Raji (cell line): ENCODE measurements around the gene KIF18A.

Experiments
- POLR2A ChIP-seq: IDR thresholded peaks from 2 replicates; pipeline ENCODE4 v1.6.1; 2011; ENCODE audit warnings: low read depth, low read length, control low read depth; ENCODE audit not compliant: insufficient read depth

KIF18A gene

DNA sequence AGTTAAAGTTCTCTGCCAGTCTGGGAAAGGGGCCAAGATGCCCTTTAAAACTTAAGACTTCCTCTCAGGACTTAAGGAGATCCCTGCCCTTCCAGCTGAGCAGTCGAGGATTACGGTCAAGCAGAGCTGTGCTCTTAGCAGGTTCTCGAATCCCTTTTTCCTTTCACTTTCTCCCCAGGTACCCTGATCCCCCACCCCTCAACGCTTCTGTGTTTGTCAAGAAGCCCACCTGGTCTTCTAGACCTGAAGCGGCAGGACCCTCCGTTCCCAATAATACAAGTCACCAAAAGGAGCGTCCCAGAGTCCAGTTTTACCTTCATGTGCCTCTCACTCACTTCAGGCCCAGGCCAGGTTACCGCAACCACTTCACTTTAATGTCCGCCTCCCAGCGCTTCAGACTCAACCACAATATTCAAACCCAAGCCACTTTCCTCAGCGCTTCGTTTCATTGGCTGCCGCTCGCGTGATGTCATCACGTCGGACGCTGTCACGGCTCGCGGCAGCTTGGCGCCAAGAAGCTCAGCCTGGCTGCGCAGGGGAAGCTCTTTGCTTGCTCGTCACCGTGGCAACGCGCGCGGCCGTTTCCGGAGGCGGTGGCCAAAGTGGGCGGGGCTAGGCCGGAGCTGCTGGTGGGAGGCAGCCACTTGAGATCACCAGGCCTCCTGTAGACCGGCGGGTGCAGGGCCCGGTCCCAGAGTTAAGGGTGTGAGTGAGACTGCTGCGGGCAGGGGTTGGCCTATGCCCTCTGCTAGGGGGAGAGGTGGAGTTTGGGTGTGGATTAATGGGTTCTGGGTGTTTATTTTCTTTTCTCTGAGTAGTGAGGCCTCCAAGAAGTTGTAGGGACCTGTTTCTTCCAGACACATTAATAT is at the start of gene KIF18A, which contains the start of gene METTL15:
Gene KIF18A, minus strand, starts transcription at position 407 of the 869 bp plus-strand sequence. CDS start 10,209 bp downstream, outside the sequence.
Gene METTL15, plus strand, starts transcription at position 639 of the 869 bp plus-strand sequence. CDS start 4,947 bp downstream, outside the sequence.
- TF ChIP-seq POLR2A = peak; percentile 83

GRCh38 chr11:28153586-28153985 is 45.6 kb upstream of the KIF18A start:
- TF ChIP-seq POLR2A = no peak

DNA sequence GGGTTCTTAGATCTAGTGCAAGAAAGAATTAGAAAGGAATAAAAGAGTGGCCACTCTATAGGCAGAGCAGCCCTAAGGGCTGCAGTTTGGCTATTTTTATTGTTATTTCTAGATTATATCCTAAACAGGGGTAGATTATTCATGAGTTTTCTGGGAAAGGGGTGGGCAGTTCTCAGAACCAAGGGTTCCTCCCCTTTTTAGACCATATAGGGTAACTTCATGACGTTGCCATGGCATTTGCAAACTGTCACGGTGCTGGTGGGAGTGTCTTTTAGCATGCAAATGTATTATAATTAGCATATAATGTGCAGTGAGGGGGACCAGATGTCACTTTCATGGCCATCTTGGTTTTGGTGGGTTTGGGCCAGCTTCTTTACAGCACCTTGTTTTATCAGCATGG is 44.8 kb upstream of the KIF18A start:
- TF ChIP-seq POLR2A = no peak

GRCh38 chr11:28146123-28146751 is 38.3 kb upstream of the KIF18A start:
- TF ChIP-seq POLR2A = no peak

DNA sequence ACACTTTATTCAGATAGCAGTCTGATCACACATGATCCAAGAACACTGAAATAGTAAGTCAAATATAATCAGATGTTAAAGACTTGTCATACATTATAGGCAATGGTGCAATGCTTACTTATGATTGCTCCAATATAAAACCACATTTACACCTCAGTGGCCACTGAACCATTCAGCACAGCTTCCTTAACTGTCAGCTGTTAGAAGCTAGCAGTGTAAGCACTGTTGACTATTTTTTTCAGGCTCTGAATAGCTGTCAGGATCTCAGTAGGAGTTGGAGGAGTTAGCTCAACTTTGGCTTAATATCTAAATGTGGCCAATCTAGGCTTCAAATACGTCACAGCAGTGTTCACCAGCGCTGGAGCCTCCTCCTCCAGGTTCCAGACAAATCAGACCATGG is 36.9 kb upstream of the KIF18A start:
- TF ChIP-seq POLR2A = no peak

DNA sequence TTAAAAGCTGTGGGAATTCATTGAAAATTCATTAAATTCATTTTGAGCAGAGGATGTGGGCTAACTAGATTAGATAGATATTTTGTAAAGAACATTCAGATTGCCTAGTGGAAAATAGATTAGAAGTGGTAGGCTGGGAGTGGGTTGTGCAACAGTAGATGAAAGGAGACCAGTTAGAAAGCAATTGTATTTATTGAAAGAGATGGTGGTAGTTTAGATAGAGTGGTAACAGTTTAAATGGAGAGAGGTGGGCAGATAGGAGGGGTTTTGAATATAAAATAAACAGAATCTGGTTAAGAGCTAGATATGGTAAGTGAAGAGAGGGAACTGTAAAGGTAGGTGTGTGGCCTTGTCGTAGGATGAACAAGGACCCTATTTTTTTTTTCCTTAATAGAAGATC is 34.8 kb upstream of the KIF18A start:
- no peak for TF ChIP-seq POLR2A

- no peak for TF ChIP-seq POLR2A
These were observed 32.9 kb upstream of the KIF18A start for GRCh38 chr11:28140689-28141455.

DNA sequence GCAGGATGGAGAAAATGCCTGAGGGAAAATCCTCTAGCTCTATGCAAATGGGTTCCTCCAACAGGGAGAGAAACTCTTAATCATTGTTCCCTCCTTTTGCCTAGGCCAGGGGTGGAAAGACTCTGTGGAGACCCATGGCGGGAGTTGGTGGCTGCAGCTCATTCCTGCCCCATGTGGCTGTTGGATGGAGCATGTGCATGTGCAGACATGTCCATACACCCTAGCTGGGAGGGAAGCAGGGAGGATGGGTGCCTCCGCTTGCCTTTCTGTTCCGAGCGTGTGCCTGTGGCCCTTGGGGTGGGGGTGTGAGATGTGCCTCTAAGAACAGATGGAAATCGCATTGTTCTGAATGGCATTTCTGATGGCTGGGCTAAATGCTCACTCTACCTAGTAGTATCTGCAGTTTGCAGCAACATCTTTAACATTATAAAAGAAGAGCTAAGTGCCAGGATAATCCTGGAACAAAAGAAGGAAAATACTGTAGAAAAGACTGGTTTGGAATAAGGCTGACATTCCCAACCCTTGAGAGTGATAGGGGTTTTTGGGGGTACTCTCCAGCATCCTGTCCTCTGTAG is 32.0 kb upstream of the KIF18A start:
- no peak for TF ChIP-seq POLR2A

DNA sequence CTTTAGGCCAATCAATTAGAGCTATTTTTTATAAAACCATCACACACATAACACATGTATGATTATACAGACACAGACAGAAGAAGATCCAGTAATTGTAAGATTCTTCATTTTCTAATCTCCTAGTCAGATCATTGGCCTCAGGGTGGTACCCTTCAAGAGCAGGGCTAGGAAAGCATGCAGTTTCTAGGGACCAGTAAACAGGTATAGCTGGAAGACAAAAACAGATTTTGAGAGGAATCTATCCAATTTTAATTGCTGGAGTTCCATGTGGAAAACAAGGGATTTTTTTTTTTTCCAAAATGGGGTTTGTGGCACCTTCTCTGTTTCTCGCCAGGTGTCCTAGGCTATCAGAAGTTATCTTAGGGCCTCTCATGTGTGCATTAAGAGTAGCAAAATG is 29.9 kb upstream of the KIF18A start:
- TF ChIP-seq POLR2A = no peak

DNA sequence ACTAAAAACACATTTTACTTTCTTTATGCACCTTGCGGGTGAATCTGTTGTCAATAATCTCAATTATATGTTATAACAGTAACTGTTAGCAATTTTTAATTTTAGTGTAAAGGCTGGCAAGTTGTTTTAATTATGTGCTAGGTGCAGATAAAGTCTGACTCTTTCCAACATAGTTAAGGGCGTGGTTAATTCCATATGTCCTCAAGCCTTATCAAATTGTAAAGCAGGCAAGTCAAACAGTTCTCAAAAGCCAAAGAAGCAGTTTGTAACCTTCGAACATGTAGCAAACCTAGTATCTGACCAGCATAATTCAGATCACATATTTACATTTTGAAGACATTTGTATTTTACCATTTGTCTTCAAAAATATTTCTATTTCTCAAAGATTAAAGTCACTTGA is 29.4 kb upstream of the KIF18A start:
- no peak for TF ChIP-seq POLR2A

GRCh38 chr11:28133146-28133545 is 25.2 kb upstream of the KIF18A start:
- TF ChIP-seq POLR2A = no peak

GRCh38 chr11:28132548-28132947 is 24.6 kb upstream of the KIF18A start:
- no peak for TF ChIP-seq POLR2A

GRCh38 chr11:28123151-28123581 is 15.2 kb upstream of the KIF18A start:
- no peak for TF ChIP-seq POLR2A

DNA sequence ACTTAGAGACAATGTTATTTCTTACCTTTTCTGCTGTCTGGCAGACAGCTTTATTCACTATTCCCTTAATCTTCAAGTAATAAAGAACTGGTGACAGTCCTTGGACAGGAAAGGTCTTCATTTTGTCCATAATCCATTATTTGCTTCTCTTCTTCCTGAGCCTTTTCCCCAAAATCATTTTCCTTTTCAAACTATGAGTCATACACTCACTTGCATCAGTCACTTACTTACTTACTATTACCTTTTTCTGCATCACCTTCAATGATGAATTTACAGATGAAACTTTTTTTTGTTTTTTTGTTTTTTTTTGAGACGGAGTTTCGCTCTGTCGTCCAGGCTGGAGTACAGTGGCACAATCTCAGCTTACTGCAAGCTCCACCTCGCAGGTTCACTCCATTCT is 9.8 kb upstream of the KIF18A start:
- no peak for TF ChIP-seq POLR2A

GRCh38 chr11:28114731-28115130 is 6.8 kb upstream of the KIF18A start:
- TF ChIP-seq POLR2A = no peak
